Liver (tissue), 9 donors: ENCODE measurements around the gene IQCK. TPM values are rescaled to one million over a fixed set of nuclear protein-coding genes. Genes with fewer than 3 reads are reported as not detected.

Source experiments
- DNase-seq: peaks from one replicate; pipeline ENCODE4 v3.0.0-alpha.2; 2017; ENCODE audit warnings: low spot score
- H3K27ac ChIP-seq, 2 donors: one replicate each; pipeline ENCODE4 v1.7.0; 2013; ENCODE audit warnings: inconsistent platforms in 2 of 2, low read length in 2 of 2, control low read depth in 1 of 2, low read depth in 1 of 2, mild to moderate bottlenecking in 1 of 2
- H3K27me3 ChIP-seq, 4 donors: one replicate each; pipeline versions ENCODE4 v1.6.1 to v1.7.0; 2013; ENCODE audit warnings: low read length in 3 of 4, inconsistent platforms in 1 of 4, mild to moderate bottlenecking in 1 of 4, moderate library complexity in 1 of 4; ENCODE audit not compliant: control insufficient read depth in 4 of 4, insufficient read depth in 4 of 4
- H3K36me3 ChIP-seq, 4 donors: one replicate each; pipeline versions ENCODE4 v1.6.1 to v1.7.0; 2013; ENCODE audit warnings: low read length in 3 of 4, mild to moderate bottlenecking in 3 of 4, low read depth in 1 of 4, moderate library complexity in 1 of 4; ENCODE audit not compliant: control insufficient read depth in 4 of 4, insufficient read depth in 3 of 4
- H3K4me1 ChIP-seq, 4 donors: one replicate each; pipeline versions ENCODE4 v1.6.1 to v1.7.0; 2013; ENCODE audit warnings: low read length in 3 of 4, mild to moderate bottlenecking in 3 of 4, moderate library complexity in 1 of 4; ENCODE audit not compliant: control insufficient read depth in 4 of 4, insufficient read depth in 4 of 4
- H3K4me3 ChIP-seq, 3 donors: one replicate each; pipeline versions ENCODE4 v1.6.1 to v1.7.0; 2013; ENCODE audit warnings: low read length in 3 of 3, control low read depth in 1 of 3, low read depth in 1 of 3, mild to moderate bottlenecking in 1 of 3
- H3K9ac ChIP-seq, 2 donors: one replicate each; pipeline ENCODE4 v1.7.0; 2013; ENCODE audit warnings: low read length in 2 of 2, mild to moderate bottlenecking in 2 of 2, moderate library complexity in 2 of 2, control low read depth in 1 of 2, low read depth in 1 of 2
- H3K9me3 ChIP-seq, 4 donors: one replicate each; pipeline versions ENCODE4 v1.6.1 to v1.7.0; 2013; ENCODE audit warnings: low read length in 3 of 4; ENCODE audit not compliant: control insufficient read depth in 4 of 4
- ATF3 ChIP-seq: IDR thresholded peaks from 2 replicates; pipeline ENCODE4 v1.6.1; 2016; ENCODE audit warnings: antibody characterized with exemption
- EGR1 ChIP-seq, 2 donors: IDR thresholded peaks; 2 replicates each; pipeline ENCODE4 v1.6.1; 2016 to 2018; ENCODE audit warnings: antibody characterized with exemption in 2 of 2, low read depth in 2 of 2
- GABPA ChIP-seq, 2 donors: IDR thresholded peaks in 1 of 2; conservative IDR thresholded peaks in 1 of 2; 2 replicates each; pipeline ENCODE4 v1.6.1; 2016; ENCODE audit warnings: antibody characterized with exemption in 2 of 2, mild to moderate bottlenecking in 1 of 2, moderate library complexity in 1 of 2
- HNF4G ChIP-seq: IDR thresholded peaks from 2 replicates; pipeline ENCODE4 v1.6.1; 2016; ENCODE audit warnings: antibody characterized with exemption
- MAX ChIP-seq: IDR thresholded peaks from 2 replicates; pipeline ENCODE4 v1.6.1; 2016; ENCODE audit warnings: antibody characterized with exemption
- NR2F2 ChIP-seq: IDR thresholded peaks from 2 replicates; pipeline ENCODE4 v1.6.1; 2016; ENCODE audit warnings: antibody characterized with exemption
- SP1 ChIP-seq: IDR thresholded peaks from 2 replicates; pipeline ENCODE4 v1.6.1; 2018; ENCODE audit warnings: antibody characterized with exemption, mild to moderate bottlenecking
- TAF1 ChIP-seq: conservative IDR thresholded peaks from 2 replicates; pipeline ENCODE4 v1.6.1; 2016; ENCODE audit warnings: antibody characterized with exemption, mild to moderate bottlenecking
- YY1 ChIP-seq: IDR thresholded peaks from 2 replicates; pipeline ENCODE4 v1.6.1; 2016; ENCODE audit warnings: antibody characterized with exemption, mild to moderate bottlenecking
- WGBS: extraction: QIAGEN DNeasy Blood & Tissue Kit; methylation state at CpG from one replicate; pipeline ENCODE4 v1.1.7; 2013; 5-methylcytosine and 5-hydroxymethylcytosine counted together
- polyA plus RNA-seq, 2 donors: library from polyadenylated mRNA; stranded (reverse) in 1 of 2; unstranded in 1 of 2; fragments of 200-250 nt in 1 of 2; fragments of >200 nt in 1 of 2; fragmentation: Nextera tagmentation in 1 of 2; extraction: Ambion mirVana in 1 of 2; gene quantifications; one replicate each; pipeline versions ENCODE4 v1.2.1 to v1.2.3, GENCODE V29; 2013 to 2015
- total RNA-seq, 2 donors: library from RNA; depleted of rRNA; stranded (reverse); fragments of >200 nt; gene quantifications; one replicate each; pipeline ENCODE4 v1.2.3, GENCODE V29; 2014
- donor health status: healthy.
- donor health status: healthy.
- donor health status: healthy.
- donor health status: healthy.
- donor health status: healthy.

Gene IQCK
- total and polyA plus RNA-seq, 4 donors, result 2.1 to 4.4 (median 2.9) TPM

GRCh38 chr16:19694989-19695388, 23.1 kb upstream of the IQCK start:
- no peak for DNase-seq
- no peak for TF ChIP-seq GABPA (IDR thresholded peaks at IDR 0.05 in 1 of 2, conservative IDR thresholded peaks at IDR 0.05 in 1 of 2)
- TF ChIP-seq HNF4G, result no peak
- no peak for TF ChIP-seq YY1
- Histone ChIP-seq H3K9ac (no peak overlapping the region), H3K9me3 (no peaks in the 10 kb centered on the region), H3K27ac (no peak overlapping the region), H3K4me1 (peaks cover 0 to 6% (median under 1%) of the 10 kb centered on the region in 4 donors), H3K36me3 (peaks cover 2 to 8% (median 3%) of the 10 kb centered on the region in 4 donors), H3K4me3 (no peak overlapping the region), H3K27me3 (no peaks in the 10 kb centered on the region)
- WGBS, result 97% methylated on average over 8 of the region's 8 CpGs

GRCh38 chr16:19696328-19696727, 21.7 kb upstream of the IQCK start:
- Histone ChIP-seq H3K9ac (no peak overlapping the region), H3K36me3 (peaks cover 2 to 9% (median 5%) of the 10 kb centered on the region in 4 donors), H3K27ac (peak overlapping the region in 1 of 2 donors; percentile 14), H3K4me1 (peaks cover 0 to 12% (median 7%) of the 10 kb centered on the region in 4 donors), H3K9me3 (no peaks in the 10 kb centered on the region), H3K27me3 (no peaks in the 10 kb centered on the region), H3K4me3 (no peak overlapping the region)
- DNase-seq, result peak; percentile 44
- TF ChIP-seq ATF3 (no peak), MAX (peak; percentile 26), EGR1 (IDR thresholded peaks at IDR 0.05; ENCODE audit: low read depth in 2 of 2) (no peak), SP1 (peak; percentile 33), NR2F2 (peak; percentile 28), YY1 (no peak)
- WGBS, result 35% methylated on average over 10 of the region's 10 CpGs

GRCh38 chr16:19696961-19697360, 21.1 kb upstream of the IQCK start:
- TF ChIP-seq HNF4G, result no peak
- H3K27ac ChIP-seq, result peak overlapping the region in 1 of 2 donors; percentile 14
- peaks cover 0 to 12% (median 7%) of the 10 kb centered on the region in 4 donors for H3K4me1 ChIP-seq
- 98% methylated on average over 15 of the region's 15 CpGs for WGBS
- H3K9ac ChIP-seq, result no peak overlapping the region
- H3K4me3 ChIP-seq, result no peak overlapping the region
- no peaks in the 10 kb centered on the region for H3K27me3 ChIP-seq
- H3K36me3 ChIP-seq, result peaks cover 0 to 11% (median 3%) of the 10 kb centered on the region in 4 donors
- H3K9me3 ChIP-seq, result no peaks in the 10 kb centered on the region
- no peak for DNase-seq

GRCh38 chr16:19697756-19698318, 20.2 kb upstream of the IQCK start:
- WGBS, result 83% methylated on average over 8 of the region's 8 CpGs

More at GRCh38 chr16:19697756-19698318, 20.2 kb upstream of the IQCK start:
- no peak overlapping the region for H3K27ac ChIP-seq
- no peaks in the 10 kb centered on the region for H3K27me3 ChIP-seq
- TF ChIP-seq TAF1, result no peak
- no peaks in the 10 kb centered on the region for H3K9me3 ChIP-seq
- no peak for DNase-seq
- H3K4me1 ChIP-seq, result peaks cover 0 to 12% (median 7%) of the 10 kb centered on the region in 4 donors
- no peak overlapping the region for H3K9ac ChIP-seq
- H3K4me3 ChIP-seq, result no peak overlapping the region
- H3K36me3 ChIP-seq, result peaks cover 0 to 10% (median 1%) of the 10 kb centered on the region in 4 donors
